ENCODE results near the gene KRT38.

Gene KRT38

DNA sequence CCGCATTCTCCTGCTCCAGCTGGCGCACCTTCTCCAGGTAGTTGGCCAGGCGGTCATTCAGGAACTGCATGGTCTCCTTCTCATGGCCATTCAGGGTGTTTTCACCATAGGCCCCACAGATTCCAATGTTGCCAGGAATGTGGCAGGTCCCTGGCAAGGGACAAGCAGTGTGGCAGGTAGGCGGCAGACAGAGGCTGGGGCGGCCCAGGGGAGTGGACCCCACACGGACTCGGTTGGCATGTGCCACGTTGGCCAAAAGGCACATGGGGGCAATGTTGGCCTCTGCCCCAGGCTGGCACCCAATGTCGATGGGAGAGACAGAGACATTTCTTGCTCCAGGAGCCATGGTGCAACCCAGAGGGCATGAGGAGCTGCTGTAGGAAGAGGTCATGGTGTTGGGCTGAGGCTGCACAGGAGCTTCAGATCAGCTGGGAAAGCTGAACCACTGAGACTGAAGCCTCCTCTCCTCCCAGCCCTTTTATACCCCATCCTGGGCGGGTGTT lies at the start of gene KRT38:
TSS of gene KRT38 (minus strand) at position 453 of the 503 bp plus-strand sequence. CDS start at position 391, 62 bp downstream.
- Histone ChIP-seq H3K79me2 (no peaks in the 10 kb centered on the region), H3K9ac (no peak within 1 kb of the TSS), H3K4me3 (ENCODE audit: low read depth, low read length) (no peak within 1 kb of the TSS), H3K4me1 (no peaks in the 10 kb centered on the region), H3K9me3 (ENCODE audit: control insufficient read depth, low read length) (no peaks in the 10 kb centered on the region), H3K27me3 (ENCODE audit: control insufficient read depth, insufficient read depth, low read length) (no peaks in the 10 kb centered on the region), H3K4me2 (ENCODE audit: low read length) (no peak within 1 kb of the TSS), H2AFZ (no peak within 1 kb of the TSS), H3K27ac (no peak within 1 kb of the TSS), H3K36me3 (ENCODE audit: control insufficient read depth, insufficient read depth, low read length) (no peaks in the 10 kb centered on the region)
- TF ChIP-seq, protein P1, sequence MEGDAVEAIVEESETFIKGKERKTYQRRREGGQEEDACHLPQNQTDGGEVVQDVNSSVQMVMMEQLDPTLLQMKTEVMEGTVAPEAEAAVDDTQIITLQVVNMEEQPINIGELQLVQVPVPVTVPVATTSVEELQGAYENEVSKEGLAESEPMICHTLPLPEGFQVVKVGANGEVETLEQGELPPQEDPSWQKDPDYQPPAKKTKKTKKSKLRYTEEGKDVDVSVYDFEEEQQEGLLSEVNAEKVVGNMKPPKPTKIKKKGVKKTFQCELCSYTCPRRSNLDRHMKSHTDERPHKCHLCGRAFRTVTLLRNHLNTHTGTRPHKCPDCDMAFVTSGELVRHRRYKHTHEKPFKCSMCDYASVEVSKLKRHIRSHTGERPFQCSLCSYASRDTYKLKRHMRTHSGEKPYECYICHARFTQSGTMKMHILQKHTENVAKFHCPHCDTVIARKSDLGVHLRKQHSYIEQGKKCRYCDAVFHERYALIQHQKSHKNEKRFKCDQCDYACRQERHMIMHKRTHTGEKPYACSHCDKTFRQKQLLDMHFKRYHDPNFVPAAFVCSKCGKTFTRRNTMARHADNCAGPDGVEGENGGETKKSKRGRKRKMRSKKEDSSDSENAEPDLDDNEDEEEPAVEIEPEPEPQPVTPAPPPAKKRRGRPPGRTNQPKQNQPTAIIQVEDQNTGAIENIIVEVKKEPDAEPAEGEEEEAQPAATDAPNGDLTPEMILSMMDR (IDR thresholded peaks at IDR 0.05) = no peak

DNA sequence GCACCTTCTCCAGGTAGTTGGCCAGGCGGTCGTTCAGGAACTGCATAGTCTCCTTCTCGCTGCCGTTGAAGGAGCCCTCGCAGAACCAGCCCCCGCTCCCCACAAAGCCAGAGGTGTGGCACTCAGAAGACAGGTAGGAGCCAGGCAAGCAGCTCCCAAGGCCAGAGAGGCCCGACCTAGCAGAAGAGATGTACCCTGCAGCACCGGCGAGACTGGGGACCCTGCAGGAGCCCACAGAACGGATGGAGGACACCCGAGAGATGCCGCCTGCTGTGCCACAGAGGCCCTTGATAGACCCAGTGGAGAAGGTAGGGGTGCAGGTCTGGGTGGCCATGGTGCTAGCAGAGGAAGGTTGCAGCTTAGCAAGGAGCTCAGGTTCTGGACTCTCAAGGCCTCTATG lies 48.7 kb upstream of the KRT38 start, which contains the start of gene KRT36:
TSS of gene KRT36 (minus strand) at position 380 of the 400 bp plus-strand sequence. CDS start at position 334, 46 bp downstream.
- Histone ChIP-seq H3K4me2 (ENCODE audit: low read length) (no peak within 1 kb of the TSS), H3K79me2 (no peaks in the 10 kb centered on the region), H3K27me3 (ENCODE audit: control insufficient read depth, insufficient read depth, low read length) (no peaks in the 10 kb centered on the region), H3K4me3 (ENCODE audit: low read depth, low read length) (no peak within 1 kb of the TSS), H3K27ac (no peak within 1 kb of the TSS), H3K36me3 (ENCODE audit: control insufficient read depth, insufficient read depth, low read length) (no peaks in the 10 kb centered on the region), H3K9ac (no peak within 1 kb of the TSS), H2AFZ (no peak within 1 kb of the TSS), H3K4me1 (no peaks in the 10 kb centered on the region), H3K9me3 (ENCODE audit: control insufficient read depth, low read length) (no peaks in the 10 kb centered on the region)
- TF ChIP-seq, protein P1 (IDR thresholded peaks at IDR 0.05) = no peak

DNA sequence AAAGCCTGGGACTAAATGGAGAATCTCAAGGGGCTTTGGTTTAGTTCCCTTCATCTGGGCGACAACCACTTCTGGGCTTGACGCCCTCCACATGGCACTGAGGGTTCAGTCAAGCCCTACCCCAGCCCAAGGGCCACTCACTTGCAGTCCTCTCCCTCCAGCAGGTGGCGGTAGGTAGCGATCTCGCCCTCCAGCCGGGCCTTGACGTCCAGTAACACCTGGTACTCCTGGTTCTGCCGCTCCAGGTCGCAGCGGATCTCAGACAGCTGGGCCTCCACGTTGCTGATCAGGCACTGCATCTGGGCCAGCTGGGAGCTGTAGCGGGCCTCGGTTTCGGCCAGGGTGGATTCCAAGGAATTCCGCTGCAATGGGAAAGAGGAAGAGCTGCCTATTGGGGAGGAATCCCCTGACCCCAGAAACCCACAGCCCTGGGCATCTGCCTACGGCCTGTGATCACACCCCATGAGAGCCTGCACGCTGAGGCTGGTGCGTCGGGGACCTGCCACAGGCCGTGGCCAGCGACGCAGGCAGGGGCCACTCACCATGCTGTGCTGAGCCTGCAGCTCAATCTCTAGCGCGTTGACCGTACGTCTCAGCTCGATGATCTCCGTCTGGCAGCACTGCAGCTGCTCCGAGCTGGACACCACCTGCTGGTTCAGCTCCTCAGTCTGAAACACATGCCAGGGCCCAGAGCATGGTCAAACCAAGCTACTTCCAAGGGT lies 46.2 kb upstream of the KRT38 start:
- Histone ChIP-seq H3K27me3 (ENCODE audit: control insufficient read depth, insufficient read depth, low read length) (no peaks in the 10 kb centered on the region), H3K4me1 (no peaks in the 10 kb centered on the region), H2AFZ (no peak overlapping the region), H3K9me3 (ENCODE audit: control insufficient read depth, low read length) (no peaks in the 10 kb centered on the region), H3K27ac (no peak overlapping the region), H3K4me2 (ENCODE audit: low read length) (no peak overlapping the region), H3K4me3 (ENCODE audit: low read depth, low read length) (no peak overlapping the region), H3K9ac (no peak overlapping the region), H3K36me3 (ENCODE audit: control insufficient read depth, insufficient read depth, low read length) (no peaks in the 10 kb centered on the region), H3K79me2 (no peaks in the 10 kb centered on the region)
- TF ChIP-seq, protein P1 (IDR thresholded peaks at IDR 0.05) = peak; percentile 45

DNA sequence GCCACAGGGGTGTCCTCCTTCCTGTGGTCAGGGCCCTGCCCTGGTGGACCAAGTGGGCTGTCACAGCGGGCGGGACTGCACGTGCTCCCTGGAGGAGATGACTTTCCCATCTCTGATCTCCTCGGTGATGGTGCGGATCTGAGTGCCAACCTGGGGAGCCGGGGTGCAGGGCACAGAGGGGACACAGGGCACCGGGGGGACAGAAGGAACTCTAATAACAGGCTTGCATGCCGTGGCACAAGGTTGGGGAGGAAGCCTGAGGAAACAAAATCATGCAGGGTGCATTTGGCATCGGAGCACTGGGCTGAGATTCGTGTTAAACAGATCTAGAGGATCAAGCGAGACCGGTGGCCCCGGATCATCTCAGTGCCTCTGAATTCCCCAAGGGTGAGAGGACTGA lies 45.5 kb upstream of the KRT38 start:
- no peaks in the 10 kb centered on the region for H3K36me3 ChIP-seq (ENCODE audit: control insufficient read depth, insufficient read depth, low read length)
- H3K4me1 ChIP-seq = no peaks in the 10 kb centered on the region
- H3K4me2 ChIP-seq (ENCODE audit: low read length) = no peak overlapping the region
- no peaks in the 10 kb centered on the region for H3K79me2 ChIP-seq
- no peak overlapping the region for H3K27ac ChIP-seq
- H3K4me3 ChIP-seq (ENCODE audit: low read depth, low read length) = no peak overlapping the region
- H3K27me3 ChIP-seq (ENCODE audit: control insufficient read depth, insufficient read depth, low read length) = no peaks in the 10 kb centered on the region
- H3K9ac ChIP-seq = no peak overlapping the region
- no peak overlapping the region for H2AFZ ChIP-seq
- no peaks in the 10 kb centered on the region for H3K9me3 ChIP-seq (ENCODE audit: control insufficient read depth, low read length)
- TF ChIP-seq, protein P1 (IDR thresholded peaks at IDR 0.05) = no peak
